DMS 273 (cell line): ENCODE results near the gene KRTAP1-5.
"Not testable (repeated sequence)": the region's sequence is repeated elsewhere in the genome, so short reads cannot be mapped to it uniquely, and the experiment has no call there.

Source experiments
- DNase-seq: peaks from one replicate; lab custom pipeline; 2025; ENCODE audit not compliant: unreplicated experiment; lab: John Stamatoyannopoulos, UW

Gene KRTAP1-5

GRCh38 chr17:41026715-41027471 lies at the start of gene KRTAP1-5:
KRTAP1-5 (minus strand) TSS chr17:41027208; CDS start chr17:41027155, 53 bp downstream.
- DNase-seq, result peak; percentile 62

DNA sequence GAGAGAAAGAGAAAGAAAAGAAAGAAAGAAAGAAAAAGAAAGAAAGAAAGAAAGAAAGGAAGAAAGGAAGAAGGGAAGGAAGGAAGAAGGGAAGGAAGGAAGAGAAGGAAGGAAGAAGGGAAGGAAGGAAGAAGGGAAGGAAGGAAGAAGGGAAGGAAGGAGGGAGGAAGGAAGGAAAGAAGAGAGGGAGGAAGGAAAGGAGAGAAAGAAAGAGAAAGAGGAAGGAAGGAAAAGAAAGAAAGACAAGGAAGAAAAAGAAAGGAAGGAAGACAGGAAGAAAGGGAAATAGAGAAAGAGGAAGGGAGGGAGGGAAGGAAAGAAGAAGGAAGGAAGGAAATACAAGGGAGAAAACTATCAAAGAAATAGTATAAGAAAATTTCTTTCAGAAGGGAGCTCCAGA lies 49.8 kb upstream of the KRTAP1-5 start:
- no peak for DNase-seq

DNA sequence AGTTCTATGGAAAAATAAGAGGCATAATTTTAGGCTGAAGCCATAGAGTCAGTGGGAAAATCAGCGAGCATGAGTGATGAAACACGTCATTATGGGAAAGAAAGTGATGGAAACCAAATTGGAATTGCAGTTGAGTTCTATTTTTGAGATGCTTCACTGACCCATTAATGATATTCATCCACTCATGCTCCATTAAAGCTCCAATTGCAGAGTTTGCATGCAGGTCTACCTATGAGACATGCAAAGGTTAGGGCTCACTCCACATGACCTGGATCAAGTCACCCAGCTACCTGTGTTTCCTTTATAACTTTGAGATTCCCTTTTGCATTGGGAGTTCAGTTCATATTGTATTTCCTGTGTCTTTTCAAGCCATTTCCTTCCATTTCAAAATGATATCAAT lies 46.7 kb upstream of the KRTAP1-5 start:
- DNase-seq, result no peak

DNA sequence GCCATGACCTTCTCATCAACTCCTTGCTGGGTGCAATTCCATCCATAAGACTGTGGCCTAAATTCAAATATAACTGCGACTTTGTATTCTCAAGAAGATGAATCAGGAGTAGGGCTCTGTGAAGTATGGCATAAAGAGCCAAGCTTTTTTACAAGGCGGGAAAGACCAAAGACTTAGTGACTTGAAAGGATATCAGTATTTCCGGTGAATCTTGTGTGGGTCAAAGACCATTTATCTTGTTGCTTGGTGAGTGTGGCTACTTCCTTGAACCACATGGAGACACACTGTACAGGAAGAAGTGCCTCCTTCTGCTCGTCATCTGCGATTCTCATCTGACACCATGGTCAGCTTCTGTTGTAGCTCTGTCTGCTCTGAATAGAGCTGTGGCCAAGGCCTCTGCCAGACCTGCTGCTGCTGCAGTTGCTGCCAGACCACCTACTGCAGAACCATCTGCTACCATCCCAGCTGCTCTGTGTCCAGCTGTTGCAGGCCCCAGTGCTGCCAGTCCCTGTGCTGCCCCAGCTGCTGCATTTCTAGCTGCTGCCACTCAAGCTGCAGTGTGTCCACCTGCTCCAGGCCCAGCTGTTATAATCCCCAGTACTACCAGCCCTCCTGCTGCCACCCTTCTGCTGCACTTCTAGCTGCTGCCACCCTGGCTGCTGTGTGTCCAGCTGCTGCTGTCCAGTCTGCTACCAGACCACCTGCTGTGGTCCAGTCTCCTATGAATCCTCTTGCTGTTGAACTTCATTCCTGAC lies 44.8 kb upstream of the KRTAP1-5 start:
- peak; percentile 70 for DNase-seq

GRCh38 chr17:41069031-41069430 lies 42.0 kb upstream of the KRTAP1-5 start:
- DNase-seq, result no peak

DNA sequence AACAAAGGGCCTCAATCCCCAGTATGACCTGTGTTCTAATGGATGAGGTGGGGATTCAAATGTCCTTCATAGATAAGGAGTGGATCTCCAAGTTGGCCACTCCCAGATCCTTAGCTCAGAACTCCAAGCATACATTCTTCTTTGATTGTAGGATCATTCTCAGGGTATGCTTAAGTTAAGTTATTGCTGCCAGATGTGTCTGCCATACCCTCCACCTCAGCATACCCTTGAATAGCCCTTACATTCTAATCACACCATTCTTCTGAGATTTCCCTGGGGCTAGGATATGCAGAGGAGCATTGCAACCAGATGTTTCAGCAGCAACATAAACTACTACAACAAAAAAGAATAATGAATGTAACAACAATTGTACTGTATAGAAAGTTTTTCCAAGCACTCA lies 40.3 kb upstream of the KRTAP1-5 start:
- DNase-seq, result no peak

GRCh38 chr17:41065829-41066624 lies 39.0 kb upstream of the KRTAP1-5 start, which contains the start of gene KRTAP2-4:
KRTAP2-4 (minus strand) TSS chr17:41065879; CDS start chr17:41065845, 34 bp downstream.
- DNase-seq, result no peak

- not testable (repeated sequence) for DNase-seq
Observed at GRCh38 chr17:41065016-41065689, 38.1 kb upstream of the KRTAP1-5 start.

- DNase-seq, result no peak
Observed at GRCh38 chr17:41064301-41064700, 37.3 kb upstream of the KRTAP1-5 start.

- DNase-seq, result no peak
Observed at GRCh38 chr17:41063449-41063848, 36.4 kb upstream of the KRTAP1-5 start.

DNA sequence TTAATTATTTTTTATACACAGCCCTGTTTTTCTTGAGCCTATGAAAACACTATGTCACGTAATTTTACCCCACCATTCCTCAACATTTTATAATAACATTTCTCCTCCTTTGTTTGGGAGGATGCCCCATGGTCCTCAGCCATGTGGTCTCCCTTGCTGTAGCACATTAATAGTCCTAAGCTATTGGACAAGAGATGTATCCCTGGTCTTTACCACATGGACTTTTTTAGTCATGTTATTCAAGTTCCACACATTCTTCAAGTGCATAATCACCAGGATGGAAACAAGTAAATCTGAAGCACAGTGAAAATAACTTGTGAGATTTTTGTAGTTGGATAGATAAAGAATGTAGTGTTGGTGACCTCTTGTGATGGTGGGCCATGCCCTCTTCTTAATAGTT lies 35.0 kb upstream of the KRTAP1-5 start:
- no peak for DNase-seq

- no peak for DNase-seq
Observed at GRCh38 chr17:41060052-41060604, 33.1 kb upstream of the KRTAP1-5 start, which contains the start of gene KRTAP2-3. KRTAP2-3 (minus strand) TSS chr17:41060114; CDS start chr17:41060050, 64 bp downstream.

DNA sequence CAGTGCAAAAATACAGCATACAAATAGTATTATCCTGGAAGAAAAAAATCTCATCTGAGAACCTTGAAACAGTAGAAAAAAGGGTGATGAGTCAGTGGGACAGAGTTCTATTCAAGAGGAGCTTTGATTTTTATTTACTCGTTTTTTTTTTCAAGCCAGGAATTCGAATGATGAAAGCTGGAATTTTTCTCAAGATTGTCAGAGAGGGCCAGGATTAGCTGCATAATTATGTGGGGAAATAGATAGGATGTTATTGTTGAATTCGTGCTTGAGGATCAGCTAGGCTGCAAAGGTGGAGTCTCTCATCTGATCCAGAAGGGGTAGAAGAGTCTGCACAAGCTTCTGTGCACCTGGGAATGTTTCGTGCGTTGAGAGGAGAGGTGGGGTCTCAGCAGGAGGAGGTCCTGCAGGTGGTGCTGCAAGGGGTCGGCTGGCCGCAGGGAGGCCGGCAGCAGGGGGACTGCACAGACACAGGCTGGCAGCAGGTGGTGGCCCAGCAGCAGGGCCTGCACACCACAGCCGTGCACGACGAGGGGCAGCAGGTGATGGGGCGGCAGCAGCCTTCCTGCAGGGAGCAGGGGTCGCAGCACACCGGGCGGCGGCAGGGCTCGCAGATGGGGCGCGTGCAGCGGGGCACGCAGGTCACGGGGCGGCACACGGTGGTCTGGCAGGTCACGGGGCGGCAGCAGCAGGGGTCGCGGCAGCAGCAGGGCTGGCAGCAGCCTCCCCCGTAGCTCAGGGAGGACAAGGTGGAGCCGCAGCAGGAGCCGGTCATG lies 32.5 kb upstream of the KRTAP1-5 start:
- not testable (repeated sequence) for DNase-seq

- DNase-seq, result no peak
Observed at GRCh38 chr17:41058741-41059140, 31.7 kb upstream of the KRTAP1-5 start.

- no peak for DNase-seq
Observed at GRCh38 chr17:41057547-41057946, 30.5 kb upstream of the KRTAP1-5 start.

DNA sequence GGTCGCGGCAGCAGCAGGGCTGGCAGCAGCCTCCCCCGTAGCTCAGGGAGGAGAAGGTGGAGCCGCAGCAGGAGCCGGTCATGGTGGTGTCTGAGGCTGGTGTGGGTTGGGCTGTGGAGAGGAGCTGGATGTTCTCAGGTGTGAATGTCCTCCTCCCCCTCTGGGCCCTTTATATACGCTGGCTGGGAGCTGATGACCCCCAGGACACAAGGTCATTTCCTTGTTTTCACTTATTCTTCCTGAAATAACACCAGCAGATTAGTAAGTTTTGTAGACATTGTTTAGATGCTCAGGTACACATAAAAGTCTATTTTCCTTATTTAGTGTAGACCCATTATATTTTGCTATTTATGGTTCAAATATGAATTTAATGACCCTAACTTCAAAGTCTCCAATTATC lies 28.1 kb upstream of the KRTAP1-5 start, which contains the start of gene KRTAP2-2:
TSS of gene KRTAP2-2 (minus strand) at position 101 of the 400 bp plus-strand sequence. CDS start at position 82, 19 bp downstream.
- DNase-seq, result not testable (repeated sequence)

- DNase-seq, result not testable (repeated sequence)
Observed at GRCh38 chr17:41054556-41054955, 27.5 kb upstream of the KRTAP1-5 start.

DNA sequence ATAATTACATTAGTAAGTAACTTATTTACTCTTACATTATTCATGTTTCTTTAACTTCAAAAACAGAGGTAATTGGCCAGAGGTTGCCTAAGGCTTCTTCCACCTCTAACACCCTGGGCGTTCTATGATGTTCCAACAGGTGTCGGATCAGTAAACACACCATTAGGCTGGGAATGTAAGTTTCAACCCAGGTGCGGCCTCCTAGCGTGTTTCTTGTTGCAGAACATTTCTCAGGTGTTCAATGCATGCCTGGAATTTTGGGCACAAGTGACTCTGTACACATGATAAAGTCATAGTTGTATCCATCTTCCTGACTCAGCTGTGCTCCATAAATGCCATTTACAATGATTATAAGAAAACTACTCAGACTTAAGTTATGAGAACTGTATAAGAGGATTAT lies 27.0 kb upstream of the KRTAP1-5 start:
- no peak for DNase-seq

- DNase-seq, result no peak
Observed at GRCh38 chr17:41052566-41052965, 25.6 kb upstream of the KRTAP1-5 start.
